A549 (cell line): ENCODE results near the gene FIBCD1. TPM values are rescaled to one million over a fixed set of nuclear protein-coding genes. Genes with fewer than 3 reads are reported as not detected.

Experiments
- ATAC-seq, 2 experiments: fragments of 200-7000 bp in 1 of 2; fragments of >200 bp in 1 of 2; cut with Nextera tagmentation in 1 of 2; cut with Tn5 transposase in 1 of 2; 3 replicates each; pipeline versions ENCODE4 v1.8.0 to v1.9.1; 2018 to 2020; ENCODE audit warnings: mild to moderate bottlenecking in 1 of 2, moderate library complexity in 1 of 2
- CTCF ChIA-PET: fragments of 300-600 bp; sonication (Branson Sonifier 250); formaldehyde crosslinking; extraction: SDS; loops from one replicate; lab custom pipeline; 2021; ENCODE audit warnings: antibody characterized with exemption, inconsistent platforms; lab: Yijun Ruan, JAX
- POLR2A ChIA-PET: fragments of 350-600 bp; formaldehyde crosslinking; extraction: SDS; loops from one replicate; lab custom pipeline; 2021; ENCODE audit warnings: antibody characterized with exemption, inconsistent platforms; lab: Yijun Ruan, JAX
- DNase-seq, 2 experiments: peaks; one replicate each; pipeline versions ENCODE4 v3.0.0 to v3.0.0-alpha.2; 2011 to 2016; ENCODE audit warnings: low read depth in 1 of 2, low spot score in 1 of 2
- FAIRE-seq: peaks from 2 replicates; lab custom pipeline; 2011; peaks lifted over from hg19 to GRCh38; lab: Jason Lieb, UNC
- H3K27ac ChIP-seq, 2 experiments: fragments of >200 bp; sonication (Bioruptor Twin); formaldehyde crosslinking; 3 replicates each; pipeline ENCODE4 v1.5.1; 2016 to 2017
- H3K4me1 ChIP-seq: fragments of >200 bp; sonication (Bioruptor Twin); formaldehyde crosslinking; 3 replicates; pipeline ENCODE4 v1.6.1; 2016
- H3K4me2 ChIP-seq: fragments of >200 bp; sonication (Bioruptor Twin); formaldehyde crosslinking; 3 replicates; pipeline ENCODE4 v1.6.1; 2016
- H3K4me3 ChIP-seq: fragments of >200 bp; sonication (Bioruptor Twin); formaldehyde crosslinking; 3 replicates; pipeline ENCODE4 v1.5.1; 2016
- H3K9me3 ChIP-seq: fragments of >200 bp; sonication (Bioruptor Twin); formaldehyde crosslinking; 3 replicates; pipeline ENCODE4 v1.6.1; 2016
- CHD4 ChIP-seq: fragments of 200-600 bp; sonication (generic); IDR thresholded peaks from 2 replicates; pipeline ENCODE4 v1.6.1; 2016; ENCODE audit warnings: antibody characterized with exemption, mild to moderate bottlenecking, borderline replicate concordance
- EHMT2 ChIP-seq: fragments of 200-600 bp; sonication (generic); IDR thresholded peaks from 2 replicates; pipeline ENCODE4 v1.6.1; 2016; ENCODE audit warnings: antibody characterized with exemption, low read depth, mild to moderate bottlenecking, moderate library complexity
- GATA3 ChIP-seq: IDR thresholded peaks from 2 replicates; pipeline ENCODE4 v1.6.1; 2012; ENCODE audit warnings: borderline replicate concordance
- HEYL ChIP-seq: fragments of 250-450 bp; sonication (Bioruptor Pico); IDR thresholded peaks from 2 replicates; pipeline ENCODE4 v1.8.0; 2021; ENCODE audit warnings: mild to moderate bottlenecking, moderate library complexity
- HOXA7 ChIP-seq: fragments of 250-450 bp; sonication (Bioruptor Pico); IDR thresholded peaks from 2 replicates; pipeline ENCODE4 v1.5.0; 2020; ENCODE audit warnings: mild to moderate bottlenecking, moderate library complexity
- HOXB13 ChIP-seq: fragments of 250-450 bp; sonication (Bioruptor Pico); IDR thresholded peaks from 2 replicates; pipeline ENCODE4 v1.5.0; 2020; ENCODE audit warnings: low read depth, mild to moderate bottlenecking, moderate library complexity
- JUN ChIP-seq, 2 experiments: fragments of >200 bp; sonication (Bioruptor Twin); formaldehyde crosslinking; IDR thresholded peaks; 2 replicates in 1 of 2; 3 replicates in 1 of 2; pipeline ENCODE4 v1.6.1; 2016 to 2017
- JUNB ChIP-seq: fragments of >200 bp; sonication (Bioruptor Twin); formaldehyde crosslinking; IDR thresholded peaks from 2 replicates; pipeline ENCODE4 v1.6.1; 2016
- MAZ ChIP-seq: fragments of 150-350 bp; IDR thresholded peaks from 2 replicates; pipeline ENCODE4 v1.6.1; 2014; ENCODE audit warnings: antibody characterized with exemption, low read depth, low read length, borderline replicate concordance
- NPAS2 ChIP-seq: fragments of 250-450 bp; sonication (Bioruptor Pico); IDR thresholded peaks from 2 replicates; pipeline ENCODE4 v1.8.0; 2022; ENCODE audit warnings: mild to moderate bottlenecking, moderate library complexity, borderline replicate concordance
- POLR2AphosphoS2 ChIP-seq: conservative IDR thresholded peaks from 2 replicates; pipeline ENCODE4 v1.6.1; 2012; ENCODE audit warnings: low read length, improper control_type of control experiment, inconsistent platforms
- RAD21 ChIP-seq, 2 experiments: fragments of >200 bp in 1 of 2; sonication (Bioruptor Twin) in 1 of 2; formaldehyde crosslinking in 1 of 2; IDR thresholded peaks in 1 of 2; conservative IDR thresholded peaks in 1 of 2; 2 replicates in 1 of 2; 3 replicates in 1 of 2; pipeline ENCODE4 v1.6.1; 2012 to 2018; ENCODE audit warnings: inconsistent platforms in 1 of 2
- RCOR1 ChIP-seq: fragments of 150-350 bp; IDR thresholded peaks from 2 replicates; pipeline ENCODE4 v1.6.1; 2014; ENCODE audit warnings: antibody characterized with exemption, low read length, low read depth
- REST ChIP-seq: fragments of 200-600 bp; sonication (generic); IDR thresholded peaks from 2 replicates; pipeline ENCODE4 v1.6.1; 2016; ENCODE audit warnings: antibody characterized with exemption, mild to moderate bottlenecking, moderate library complexity
- RNF2 ChIP-seq: fragments of 200-600 bp; sonication (generic); IDR thresholded peaks from 2 replicates; pipeline ENCODE4 v1.6.1; 2016; ENCODE audit warnings: low read depth, mild to moderate bottlenecking, antibody characterized with exemption, moderate library complexity, borderline replicate concordance
- ZC3H11A ChIP-seq: fragments of 450-650 bp; IDR thresholded peaks from 2 replicates; pipeline ENCODE4 v1.6.1; 2014; ENCODE audit warnings: antibody characterized with exemption, mild to moderate bottlenecking
- ZFP36 ChIP-seq: fragments of 450-650 bp; IDR thresholded peaks from 2 replicates; pipeline ENCODE4 v1.6.1; 2014; ENCODE audit warnings: borderline replicate concordance; ENCODE audit not compliant: partially characterized antibody
- ZNF302 ChIP-seq: fragments of 250-450 bp; sonication (Bioruptor Pico); IDR thresholded peaks from 2 replicates; pipeline ENCODE4 v1.9.0; 2021; ENCODE audit warnings: inconsistent platforms, mild to moderate bottlenecking, moderate library complexity
- ZSCAN20 ChIP-seq: fragments of 250-450 bp; sonication (Bioruptor Pico); IDR thresholded peaks from 2 replicates; pipeline ENCODE4 v1.8.0; 2022; ENCODE audit warnings: mild to moderate bottlenecking, moderate library complexity
- WGBS: methylation state at CpG from one replicate; pipeline ENCODE4 v1.1.6; 2017; ENCODE audit errors: missing lambda C conversion rate; 5-methylcytosine and 5-hydroxymethylcytosine counted together
- polyA plus RNA-seq, 4 experiments: library from polyadenylated mRNA; depleted of rRNA in 3 of 4; stranded (reverse); fragments of >200 nt; fragmentation: RNase III in 1 of 4; extraction: RNeasy Plus Mini Kit Qiagen cat#74134 plus additional on column Dnase treatment in 1 of 4; gene quantifications; 2 replicates in 3 of 4; 3 replicates in 1 of 4; pipeline ENCODE4 v1.2.3, GENCODE V29; 2011 to 2017
- TF ChIP-seq, protein P1 (sequence below): fragments of 450-650 bp; IDR thresholded peaks from 2 replicates; pipeline ENCODE4 v1.6.1; 2014; ENCODE audit warnings: antibody characterized with exemption
- TF ChIP-seq, protein P2 (sequence below): IDR thresholded peaks from 2 replicates; pipeline ENCODE4 v1.6.1; 2012
- TF ChIP-seq, protein P3 (sequence below): fragments of 250-450 bp; sonication (Bioruptor Pico); IDR thresholded peaks from 2 replicates; pipeline ENCODE4 v1.5.0; 2020; ENCODE audit warnings: low read depth, mild to moderate bottlenecking, moderate library complexity

Gene FIBCD1
- polyA plus RNA-seq, 2 of the 4 experiments (the other 2 are of a cell fraction), result 4.8 to 4.9 TPM

GRCh38 chr9:130925050-130925678 lies 13.9 kb downstream of the FIBCD1 start (continued):
- TF ChIP-seq, protein P1, sequence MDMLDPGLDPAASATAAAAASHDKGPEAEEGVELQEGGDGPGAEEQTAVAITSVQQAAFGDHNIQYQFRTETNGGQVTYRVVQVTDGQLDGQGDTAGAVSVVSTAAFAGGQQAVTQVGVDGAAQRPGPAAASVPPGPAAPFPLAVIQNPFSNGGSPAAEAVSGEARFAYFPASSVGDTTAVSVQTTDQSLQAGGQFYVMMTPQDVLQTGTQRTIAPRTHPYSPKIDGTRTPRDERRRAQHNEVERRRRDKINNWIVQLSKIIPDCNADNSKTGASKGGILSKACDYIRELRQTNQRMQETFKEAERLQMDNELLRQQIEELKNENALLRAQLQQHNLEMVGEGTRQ, result no peak
- no peak for TF ChIP-seq EHMT2
- no peak for TF ChIP-seq RCOR1
- no peak for TF ChIP-seq CHD4
- no peak for TF ChIP-seq ZNF302 (CRISPR knock-in tag)
- TF ChIP-seq POLR2AphosphoS2, result no peak
- TF ChIP-seq JUN (IDR thresholded peaks at IDR 0.05), result no peak

DNA sequence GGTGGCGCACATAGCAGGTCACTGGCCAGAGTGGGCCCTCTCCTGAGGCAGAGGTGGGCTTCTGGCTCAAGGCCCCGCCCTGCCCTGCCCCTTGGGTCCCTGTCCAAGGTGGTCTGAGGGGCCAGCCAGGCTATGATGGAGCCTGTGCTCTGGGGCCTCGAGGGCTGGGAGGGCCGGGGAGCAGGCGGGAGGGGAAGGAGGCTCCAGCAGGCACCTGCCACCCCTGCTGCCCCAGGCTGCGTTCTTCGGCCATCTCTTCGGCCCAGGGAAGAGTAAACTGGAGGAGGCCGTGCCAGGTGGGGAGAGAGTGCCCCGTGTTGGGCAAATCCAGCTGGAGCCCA lies 14.6 kb downstream of the FIBCD1 start:
- H3K4me2 ChIP-seq, result no peak overlapping the region
- H3K4me1 ChIP-seq, result peaks cover 26% of the 10 kb centered on the region
- TF ChIP-seq JUNB (no peak), NPAS2 (CRISPR knock-in tag) (no peak), RAD21 (conservative IDR thresholded peaks at IDR 0.05 in 1 of 2, IDR thresholded peaks at IDR 0.05 in 1 of 2) (no peak), HEYL (CRISPR knock-in tag) (no peak), ZSCAN20 (no peak)
- TF ChIP-seq, protein P2, sequence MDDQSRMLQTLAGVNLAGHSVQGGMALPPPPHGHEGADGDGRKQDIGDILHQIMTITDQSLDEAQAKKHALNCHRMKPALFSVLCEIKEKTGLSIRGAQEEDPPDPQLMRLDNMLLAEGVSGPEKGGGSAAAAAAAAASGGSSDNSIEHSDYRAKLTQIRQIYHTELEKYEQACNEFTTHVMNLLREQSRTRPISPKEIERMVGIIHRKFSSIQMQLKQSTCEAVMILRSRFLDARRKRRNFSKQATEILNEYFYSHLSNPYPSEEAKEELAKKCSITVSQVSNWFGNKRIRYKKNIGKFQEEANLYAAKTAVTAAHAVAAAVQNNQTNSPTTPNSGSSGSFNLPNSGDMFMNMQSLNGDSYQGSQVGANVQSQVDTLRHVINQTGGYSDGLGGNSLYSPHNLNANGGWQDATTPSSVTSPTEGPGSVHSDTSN, result no peak
- no peaks in the 10 kb centered on the region for H3K9me3 ChIP-seq
- WGBS, result 89% methylated on average over 5 of the region's 10 CpGs
- FAIRE-seq (no peak), DNase-seq (no peak), ATAC-seq (no peak)
- H3K4me3 ChIP-seq, result no peak overlapping the region
- ChIA-PET POLR2A (no interaction called here), CTCF (interaction anchor here (1.6 to 5.2 kb wide), 2 partner anchors 12 to 55 kb away, joined by 5 to 32 read pairs; no protein-coding TSS in a partner anchor)
- peak overlapping the region in 1 of 2 experiments; percentile 9; a peak in 1 of 6 replicates for H3K27ac ChIP-seq

- DNase-seq (no peak), ATAC-seq (no peak), FAIRE-seq (no peak)
- TF ChIP-seq ZFP36 (no peak), HOXA7 (CRISPR knock-in tag) (no peak), JUN (IDR thresholded peaks at IDR 0.05) (no peak), MAZ (no peak), GATA3 (no peak), ZC3H11A (no peak), RNF2 (no peak), HOXB13 (CRISPR knock-in tag) (no peak), REST (no peak)
- TF ChIP-seq, protein P3, sequence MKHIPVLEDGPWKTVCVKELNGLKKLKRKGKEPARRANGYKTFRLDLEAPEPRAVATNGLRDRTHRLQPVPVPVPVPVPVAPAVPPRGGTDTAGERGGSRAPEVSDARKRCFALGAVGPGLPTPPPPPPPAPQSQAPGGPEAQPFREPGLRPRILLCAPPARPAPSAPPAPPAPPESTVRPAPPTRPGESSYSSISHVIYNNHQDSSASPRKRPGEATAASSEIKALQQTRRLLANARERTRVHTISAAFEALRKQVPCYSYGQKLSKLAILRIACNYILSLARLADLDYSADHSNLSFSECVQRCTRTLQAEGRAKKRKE (CRISPR knock-in tag), result no peak
- Histone ChIP-seq H3K4me2 (no peak overlapping the region), H3K27ac (peak overlapping the region in 1 of 2 experiments; percentile 9; a peak in 1 of 6 replicates), H3K4me1 (peaks cover 20% of the 10 kb centered on the region), H3K4me3 (no peak overlapping the region), H3K9me3 (no peaks in the 10 kb centered on the region)
- 91% methylated on average over 24 of the region's 42 CpGs for WGBS
- POLR2A ChIA-PET, result no interaction called here
- CTCF ChIA-PET, result interaction anchor here (1.5 to 5.2 kb wide), 3 partner anchors 8 to 55 kb away, joined by 4 to 32 read pairs (median 5); no protein-coding TSS in a partner anchor
Observed at GRCh38 chr9:130923611-130924447, 15.2 kb downstream of the FIBCD1 start.
